ENCODE measurements around the gene COL23A1. TPM values are rescaled to one million over a fixed set of nuclear protein-coding genes. Genes with fewer than 3 reads are reported as not detected.

The COL23A1 gene
- total and polyA plus RNA-seq, 2 of the 13 experiments (the other 11 are each of a cell fraction or from before 2014, with no cell fraction given), result not detected

- TF ChIP-seq, protein P1, sequence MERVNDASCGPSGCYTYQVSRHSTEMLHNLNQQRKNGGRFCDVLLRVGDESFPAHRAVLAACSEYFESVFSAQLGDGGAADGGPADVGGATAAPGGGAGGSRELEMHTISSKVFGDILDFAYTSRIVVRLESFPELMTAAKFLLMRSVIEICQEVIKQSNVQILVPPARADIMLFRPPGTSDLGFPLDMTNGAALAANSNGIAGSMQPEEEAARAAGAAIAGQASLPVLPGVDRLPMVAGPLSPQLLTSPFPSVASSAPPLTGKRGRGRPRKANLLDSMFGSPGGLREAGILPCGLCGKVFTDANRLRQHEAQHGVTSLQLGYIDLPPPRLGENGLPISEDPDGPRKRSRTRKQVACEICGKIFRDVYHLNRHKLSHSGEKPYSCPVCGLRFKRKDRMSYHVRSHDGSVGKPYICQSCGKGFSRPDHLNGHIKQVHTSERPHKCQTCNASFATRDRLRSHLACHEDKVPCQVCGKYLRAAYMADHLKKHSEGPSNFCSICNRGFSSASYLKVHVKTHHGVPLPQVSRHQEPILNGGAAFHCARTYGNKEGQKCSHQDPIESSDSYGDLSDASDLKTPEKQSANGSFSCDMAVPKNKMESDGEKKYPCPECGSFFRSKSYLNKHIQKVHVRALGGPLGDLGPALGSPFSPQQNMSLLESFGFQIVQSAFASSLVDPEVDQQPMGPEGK (CRISPR knock-in tag; IDR thresholded peaks at IDR 0.05), result peak; percentile 34; the same call in 1 of the 2 replicates
- no peak for TF ChIP-seq ELF4 (CRISPR knock-in tag; IDR thresholded peaks at IDR 0.05; ENCODE audit: borderline replicate concordance)
- TF ChIP-seq THAP7 (CRISPR knock-in tag; IDR thresholded peaks at IDR 0.05), result no peak
- peak; percentile 99 for TF ChIP-seq U2AF1 (optimal IDR thresholded peaks at IDR 0.05; ENCODE audit: low read depth, low read length)
- no peak for TF ChIP-seq RFX3 (CRISPR knock-in tag; IDR thresholded peaks at IDR 0.05)
- TF ChIP-seq SYNCRIP (IDR thresholded peaks at IDR 0.05; ENCODE audit: insufficient read depth, low read depth, low read length), result no peak
- TF ChIP-seq, protein P2, sequence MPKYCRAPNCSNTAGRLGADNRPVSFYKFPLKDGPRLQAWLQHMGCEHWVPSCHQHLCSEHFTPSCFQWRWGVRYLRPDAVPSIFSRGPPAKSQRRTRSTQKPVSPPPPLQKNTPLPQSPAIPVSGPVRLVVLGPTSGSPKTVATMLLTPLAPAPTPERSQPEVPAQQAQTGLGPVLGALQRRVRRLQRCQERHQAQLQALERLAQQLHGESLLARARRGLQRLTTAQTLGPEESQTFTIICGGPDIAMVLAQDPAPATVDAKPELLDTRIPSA (CRISPR knock-in tag; IDR thresholded peaks at IDR 0.05; ENCODE audit: borderline replicate concordance), result no peak
- TF ChIP-seq ZNF354B (CRISPR knock-in tag; IDR thresholded peaks at IDR 0.05), result peak; percentile 94; the same call in 1 of the 2 replicates
- peak; percentile 91 for TF ChIP-seq KMT2A (CRISPR knock-in tag; IDR thresholded peaks at IDR 0.05)
- peak; percentile 58; the same call in 1 of the 2 replicates for TF ChIP-seq RXRB (CRISPR knock-in tag; IDR thresholded peaks at IDR 0.05; ENCODE audit: borderline replicate concordance)
- peak; percentile 55; the same call in 1 of the 2 replicates for TF ChIP-seq ESRRA (CRISPR knock-in tag; IDR thresholded peaks at IDR 0.05; ENCODE audit: low read depth)
- no peak for TF ChIP-seq ZBTB40 (IDR thresholded peaks at IDR 0.05)
- peak; percentile 42; the same call in 1 of the 2 replicates for TF ChIP-seq ZBTB40 (CRISPR knock-in tag; IDR thresholded peaks at IDR 0.05)
These were observed 385.8 kb downstream of the COL23A1 start, which contains the start of gene HNRNPAB (continued) for GRCh38 chr5:178204182-178204934.
